Activated B cell treated with CpG ODN at 0.5 μM for 24 hours (primary cell): ENCODE data around the gene CABP4. TPM values are rescaled to one million over a fixed set of nuclear protein-coding genes. Genes with fewer than 3 reads are reported as not detected.

Source experiments
- ATAC-seq: fragments of 200-7000 bp; cut with Tn5 transposase; one replicate; pipeline ENCODE4 v1.10.0; 2021; ENCODE audit warnings: low read depth, mild to moderate bottlenecking, moderate library complexity
- CTCF ChIA-PET: fragments of 350-600 bp; sonication (Branson Sonifier 250); formaldehyde crosslinking; loops from one replicate; lab custom pipeline; 2021; ENCODE audit warnings: antibody characterized with exemption; lab: Charles Lee
- POLR2A ChIA-PET: fragments of 350-600 bp; sonication (Branson Sonifier 250); formaldehyde crosslinking; loops from one replicate; lab custom pipeline; 2021; ENCODE audit warnings: antibody characterized with exemption; lab: Charles Lee
- DNase-seq: peaks from one replicate; pipeline ENCODE4 v3.0.0; 2022
- H3K27ac Mint-ChIP-seq: one replicate; pipeline ENCODE4 v1.8.0; 2020; ENCODE audit warnings: mixed read lengths
- H3K27me3 Mint-ChIP-seq: one replicate; pipeline ENCODE4 v1.8.0; 2021; ENCODE audit warnings: mixed read lengths
- H3K36me3 Mint-ChIP-seq: one replicate; pipeline ENCODE4 v1.8.0; 2021; ENCODE audit warnings: low read depth, mixed read lengths
- H3K4me1 Mint-ChIP-seq: one replicate; pipeline ENCODE4 v1.8.0; 2021; ENCODE audit warnings: mixed read lengths
- H3K4me3 Mint-ChIP-seq: one replicate; pipeline ENCODE4 v1.8.0; 2020; ENCODE audit warnings: mild to moderate bottlenecking, mixed read lengths
- H3K9me3 Mint-ChIP-seq: one replicate; pipeline ENCODE4 v1.8.0; 2020; ENCODE audit warnings: mixed read lengths
- intact Hi-C: fragments of 100-400 bp; cut with micrococcal nuclease; formaldehyde crosslinking; loops from one replicate; pipeline ENCODE4 v1.15.1; 2024
- total RNA-seq: library from RNA; stranded (reverse); gene quantifications from 2 replicates; pipeline ENCODE4 v1.2.3, GENCODE V29; 2022
- TF ChIP-seq, protein P1 (sequence below): fragments of 200-600 bp; IDR thresholded peaks from one replicate; pipeline ENCODE4 v1.8.0; 2022; ENCODE audit warnings: antibody characterized with exemption, mild to moderate bottlenecking

The CABP4 gene
- total RNA-seq, 1 donor from 2014 or later: 3.0 TPM

DNA sequence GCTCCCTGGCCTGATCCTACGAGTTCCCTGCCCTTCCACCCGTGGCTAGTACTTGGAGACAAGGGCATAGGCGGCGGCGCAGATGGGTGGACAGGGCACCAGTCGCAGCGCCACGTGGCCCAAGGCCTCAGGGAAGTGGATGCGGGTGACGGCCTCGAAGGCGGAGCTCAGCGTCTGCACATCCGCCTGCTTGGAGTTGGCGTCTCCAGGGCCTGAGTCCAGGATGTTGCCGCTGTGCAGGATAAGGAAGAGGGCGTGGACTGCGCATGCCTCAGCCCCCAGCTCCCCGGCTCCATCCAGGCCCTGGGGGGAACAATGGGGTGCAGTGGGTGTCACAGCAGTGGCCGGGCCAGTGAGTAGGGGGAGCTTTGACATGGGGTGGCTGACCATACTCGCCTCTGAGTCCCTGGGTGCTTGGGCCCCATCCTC, 43.4 kb downstream of the CABP4 start:
- Mint-ChIP-seq H3K4me1 (peaks cover 13% of the 10 kb centered on the region), H3K4me3 (no peak overlapping the region), H3K27ac (no peak overlapping the region)

DNA sequence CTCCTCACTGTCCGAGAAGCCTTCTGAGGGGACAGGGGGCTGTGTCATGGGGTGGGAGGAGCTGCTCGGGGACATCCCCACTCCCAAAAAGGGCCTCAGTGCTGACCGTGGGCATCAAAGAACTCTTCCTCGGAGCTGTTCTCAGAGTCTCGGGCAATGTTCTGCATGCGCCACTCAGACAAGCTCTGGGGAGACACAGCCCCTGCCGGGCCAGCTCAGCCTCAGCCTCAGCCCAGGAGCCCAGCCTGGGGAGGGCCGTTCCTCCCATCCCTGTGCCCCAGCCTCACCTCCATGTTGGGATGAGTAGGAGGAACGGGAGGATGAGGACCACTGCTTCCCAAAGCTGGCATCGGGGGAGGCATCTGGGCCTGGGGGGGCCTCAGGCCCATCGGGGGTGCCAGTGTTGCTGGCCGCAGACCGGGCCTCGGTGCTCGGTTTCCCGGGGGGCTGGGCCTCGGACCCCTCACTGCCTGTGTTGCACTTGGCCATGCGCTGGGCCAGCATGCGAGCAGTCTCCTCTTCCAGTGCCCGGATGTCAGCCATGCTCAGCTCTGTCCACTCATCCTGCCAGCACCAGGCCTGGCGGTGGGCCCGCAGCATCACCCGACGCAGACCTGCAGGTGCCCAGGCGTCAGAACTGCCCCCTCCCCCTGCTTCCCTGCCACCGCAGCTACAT, 44.8 kb downstream of the CABP4 start:
- H3K4me3 Mint-ChIP-seq: no peak overlapping the region
- peaks cover 19% of the 10 kb centered on the region for H3K4me1 Mint-ChIP-seq
- H3K27ac Mint-ChIP-seq: no peak overlapping the region
- no peaks in the 10 kb centered on the region for H3K27me3 Mint-ChIP-seq
- H3K9me3 Mint-ChIP-seq: no peaks in the 10 kb centered on the region
- no peak for DNase-seq
- ATAC-seq: no peak
- H3K36me3 Mint-ChIP-seq: peaks cover 70% of the 10 kb centered on the region
- intact Hi-C loops: no loop called here
- TF ChIP-seq, protein P1, sequence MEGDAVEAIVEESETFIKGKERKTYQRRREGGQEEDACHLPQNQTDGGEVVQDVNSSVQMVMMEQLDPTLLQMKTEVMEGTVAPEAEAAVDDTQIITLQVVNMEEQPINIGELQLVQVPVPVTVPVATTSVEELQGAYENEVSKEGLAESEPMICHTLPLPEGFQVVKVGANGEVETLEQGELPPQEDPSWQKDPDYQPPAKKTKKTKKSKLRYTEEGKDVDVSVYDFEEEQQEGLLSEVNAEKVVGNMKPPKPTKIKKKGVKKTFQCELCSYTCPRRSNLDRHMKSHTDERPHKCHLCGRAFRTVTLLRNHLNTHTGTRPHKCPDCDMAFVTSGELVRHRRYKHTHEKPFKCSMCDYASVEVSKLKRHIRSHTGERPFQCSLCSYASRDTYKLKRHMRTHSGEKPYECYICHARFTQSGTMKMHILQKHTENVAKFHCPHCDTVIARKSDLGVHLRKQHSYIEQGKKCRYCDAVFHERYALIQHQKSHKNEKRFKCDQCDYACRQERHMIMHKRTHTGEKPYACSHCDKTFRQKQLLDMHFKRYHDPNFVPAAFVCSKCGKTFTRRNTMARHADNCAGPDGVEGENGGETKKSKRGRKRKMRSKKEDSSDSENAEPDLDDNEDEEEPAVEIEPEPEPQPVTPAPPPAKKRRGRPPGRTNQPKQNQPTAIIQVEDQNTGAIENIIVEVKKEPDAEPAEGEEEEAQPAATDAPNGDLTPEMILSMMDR: no peak
- POLR2A ChIA-PET: interaction anchor here (0.8 kb wide), 1 partner anchor 13 kb away, joined by 4 read pairs; no protein-coding TSS in a partner anchor
- CTCF ChIA-PET: no interaction called here

More for the DNA sequence above, 43.4 kb downstream of the CABP4 start:
- no peaks in the 10 kb centered on the region for H3K27me3 Mint-ChIP-seq
- intact Hi-C loops: no loop called here
- ChIA-PET CTCF (no interaction called here), POLR2A (interaction anchor here (1.2 kb wide), 1 partner anchor 8 kb away, joined by 4 read pairs; no protein-coding TSS in a partner anchor)
- DNase-seq (no peak), ATAC-seq (no peak)
- H3K9me3 Mint-ChIP-seq: no peaks in the 10 kb centered on the region
- TF ChIP-seq, protein P1: no peak
- peaks cover 76% of the 10 kb centered on the region for H3K36me3 Mint-ChIP-seq

DNA sequence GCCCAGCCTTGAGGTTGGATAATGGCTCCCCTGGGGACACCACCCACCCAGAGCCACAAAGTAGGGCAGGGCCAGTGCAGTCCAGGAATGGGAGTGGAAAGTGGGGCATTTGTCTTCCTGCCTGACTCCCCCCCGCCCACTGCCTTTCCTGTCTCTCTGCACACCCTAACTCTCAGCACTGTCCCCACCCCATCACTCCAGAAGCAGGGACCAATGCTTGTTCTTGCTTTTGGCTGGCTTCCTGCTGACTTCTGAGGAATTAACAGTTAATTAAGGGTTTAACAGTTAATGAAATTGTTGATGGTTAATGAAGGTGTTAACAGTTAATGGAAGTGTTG, 45.3 kb downstream of the CABP4 start:
- Mint-ChIP-seq H3K4me3 (no peak overlapping the region), H3K4me1 (peaks cover 20% of the 10 kb centered on the region), H3K9me3 (no peaks in the 10 kb centered on the region), H3K36me3 (peaks cover 69% of the 10 kb centered on the region), H3K27ac (no peak overlapping the region), H3K27me3 (no peaks in the 10 kb centered on the region)
- ChIA-PET CTCF (no interaction called here), POLR2A (no interaction called here)
- ATAC-seq: no peak
- TF ChIP-seq, protein P1: no peak
- no peak for DNase-seq
- intact Hi-C loops: no loop called here

GRCh38 chr11:67500831-67501715, 45.9 kb downstream of the CABP4 start:
- Mint-ChIP-seq H3K27ac (no peak overlapping the region), H3K4me3 (no peak overlapping the region)

More at GRCh38 chr11:67500831-67501715, 45.9 kb downstream of the CABP4 start:
- peaks cover 26% of the 10 kb centered on the region for H3K4me1 Mint-ChIP-seq
- DNase-seq: no peak
- CTCF ChIA-PET: no interaction called here
- TF ChIP-seq, protein P1: no peak
- no peaks in the 10 kb centered on the region for H3K9me3 Mint-ChIP-seq
- no peaks in the 10 kb centered on the region for H3K27me3 Mint-ChIP-seq
- intact Hi-C loops: no loop called here
- peaks cover 64% of the 10 kb centered on the region for H3K36me3 Mint-ChIP-seq
- POLR2A ChIA-PET: interaction anchor here (1.0 to 1.8 kb wide), 2 partner anchors 15 to 64 kb away, joined by 3 to 8 read pairs; partner anchors contain the start of gene PTPRCAP
- no peak for ATAC-seq
